Measurements from ENCODE around the gene LRCH3.

GRCh38 chr3:197881270-197881969 lies 90.4 kb downstream of the LRCH3 start:
- TF ChIP-seq CTCF (conservative IDR thresholded peaks at IDR 0.05; ENCODE audit: low read depth, low read length): no peak
- no peak for TF ChIP-seq EZH2 (IDR thresholded peaks at IDR 0.05; ENCODE audit: borderline replicate concordance, low read depth, low read length, poor library complexity, severe bottlenecking)

Measured in A673 (cell line).